Right lobe of liver (tissue), 6 donors: Measurements from ENCODE around the gene FLNB. TPM values are rescaled to one million over a fixed set of nuclear protein-coding genes. Genes with fewer than 3 reads are reported as not detected.

Experiments used
- ATAC-seq, 4 donors: fragments of 200-7000 bp; cut with Tn5 transposase; one replicate each; pipeline ENCODE4 v1.9.1; 2020; ENCODE audit warnings: mild to moderate bottlenecking in 4 of 4, moderate library complexity in 4 of 4
- DNase-seq, 3 donors: peaks; one replicate each; pipeline ENCODE4 v3.0.0-alpha.2; 2020
- H3K27ac ChIP-seq, 3 donors: fragments of 200-600 bp; one replicate each; pipeline ENCODE4 v1.8.0; 2022
- H3K27me3 ChIP-seq, 2 donors: fragments of 200-600 bp; one replicate each; pipeline ENCODE4 v1.8.0; 2022
- H3K36me3 ChIP-seq, 4 donors: fragments of 200-600 bp; sonication (generic) in 1 of 4; one replicate each; pipeline versions ENCODE4 v1.5.1 to v1.8.0; 2017 to 2022; ENCODE audit warnings: control low read depth in 1 of 4
- H3K4me1 ChIP-seq, 4 donors: fragments of 200-600 bp; sonication (generic) in 1 of 4; one replicate each; pipeline versions ENCODE4 v1.5.1 to v1.8.0; 2017 to 2022; ENCODE audit warnings: control low read depth in 1 of 4
- H3K4me3 ChIP-seq, 3 donors: fragments of 200-600 bp; one replicate each; pipeline ENCODE4 v1.8.0; 2022
- H3K9me3 ChIP-seq, 4 donors: fragments of 200-600 bp; sonication (generic) in 1 of 4; one replicate each; pipeline versions ENCODE4 v1.5.1 to v1.8.0; 2017 to 2022; ENCODE audit warnings: control low read depth in 1 of 4
- CTCF ChIP-seq, 4 donors: fragments of 200-600 bp in 3 of 4; fragments of 450-650 bp in 1 of 4; IDR thresholded peaks; one replicate each; pipeline versions ENCODE4 v1.5.1 to v1.8.0; 2016 to 2022; ENCODE audit warnings: antibody characterized with exemption in 4 of 4, mild to moderate bottlenecking in 2 of 4
- POLR2A ChIP-seq: fragments of 450-650 bp; IDR thresholded peaks from one replicate; pipeline ENCODE4 v1.6.1; 2017; ENCODE audit warnings: antibody characterized with exemption, mild to moderate bottlenecking
- WGBS: methylation state at CpG from one replicate; pipeline ENCODE4 v1.1.6; 2018; ENCODE audit warnings: low coverage, low lambda C conversion rate; ENCODE audit not compliant: insufficient coverage; ENCODE audit errors: missing lambda C conversion rate; 5-methylcytosine and 5-hydroxymethylcytosine counted together
- intact Hi-C, 2 donors: fragments of 100-400 bp; cut with DNase I; formaldehyde crosslinking; loops; one replicate each; pipeline versions ENCODE4 v1.11.2 to v1.14.1; 2022
- total RNA-seq, 6 experiments: library from RNA; depleted of rRNA in 2 of 6; stranded (reverse); fragments of >200 nt in 2 of 6; fragmentation: NEBNext Ultra II Directional in 3 of 6; extraction: Animal tissue kit (Norgen Biotek cat#: 25700) in 3 of 6; gene quantifications; one replicate each; pipeline versions ENCODE4 v1.1.0 to v1.2.4, GENCODE V29; 2016 to 2023
- donor health status: DM: no; HTN: yes; CAD: no.
- donor health status: DM: no; HTN: no; CAD: no.
- donor health status: DM: no; HTN: no; CAD: no.
- donor health status: DM: no; HTN: yes; CAD: no.
- donor health status: DM: no; HTN: yes; CAD: no.

FLNB gene
- total RNA-seq, 6 experiments from 2014 or later, result 48.4 to 109 (median 97.8) TPM

- peak overlapping the region in 1 of 3 donors; percentile 98 for H3K27ac ChIP-seq
- intact Hi-C loops, result loop anchor here (10.0 kb wide), 1 partner anchor 166 kb away; the partner anchor contains the start of gene FLNB (in 2 of the 2)
- 69% methylated on average over 5 of the region's 11 CpGs for WGBS
Observed at GRCh38 chr3:58170376-58170775, 162.2 kb downstream of the FLNB start.

GRCh38 chr3:58171126-58171525 lies 162.9 kb downstream of the FLNB start:
- ATAC-seq (no peak), DNase-seq (no peak)
- Histone ChIP-seq H3K4me1 (peaks cover 3 to 69% (median 32%) of the 10 kb centered on the region in 4 donors), H3K27me3 (no peaks in the 10 kb centered on the region), H3K4me3 (no peak overlapping the region), H3K9me3 (no peaks in the 10 kb centered on the region), H3K27ac (peak overlapping the region in 1 of 3 donors; percentile 98), H3K36me3 (peaks cover 0 to 13% (median 9%) of the 10 kb centered on the region in 4 donors)
- WGBS, result 84% methylated on average over 7 of the region's 9 CpGs
- intact Hi-C loops, result loop anchor here (10.0 kb wide), 1 partner anchor 166 kb away; the partner anchor contains the start of gene FLNB (in 2 of the 2)
- TF ChIP-seq POLR2A (no peak), CTCF (IDR thresholded peaks at IDR 0.05) (no peak)

More at GRCh38 chr3:58170376-58170775, 162.2 kb downstream of the FLNB start:
- Histone ChIP-seq H3K4me3 (no peak overlapping the region), H3K36me3 (peaks cover 0 to 13% (median 9%) of the 10 kb centered on the region in 4 donors), H3K4me1 (peaks cover under 1 to 69% (median 26%) of the 10 kb centered on the region in 4 donors), H3K9me3 (no peaks in the 10 kb centered on the region), H3K27me3 (no peaks in the 10 kb centered on the region)
- DNase-seq (no peak), ATAC-seq (no peak)
- no peak for TF ChIP-seq CTCF (IDR thresholded peaks at IDR 0.05)
- TF ChIP-seq POLR2A, result no peak

- peak in 2 of 4 donors; percentile 2 to 6 for ATAC-seq
- peak overlapping the region; percentile 56 to 90 (median 57) for H3K27ac ChIP-seq
Observed at GRCh38 chr3:58173029-58173668, 164.9 kb downstream of the FLNB start.

More at GRCh38 chr3:58173029-58173668, 164.9 kb downstream of the FLNB start:
- H3K27me3 ChIP-seq, result no peaks in the 10 kb centered on the region
- DNase-seq, result peak in 1 of 3 donors; percentile 42
- no peak for TF ChIP-seq POLR2A
- no peak for TF ChIP-seq CTCF (IDR thresholded peaks at IDR 0.05)
- peaks cover 0 to 13% (median 9%) of the 10 kb centered on the region in 4 donors for H3K36me3 ChIP-seq
- intact Hi-C loops, result loop anchor here (10.0 kb wide), 1 partner anchor 168 kb away; the partner anchor contains the start of gene FLNB (in 2 of the 2)
- peaks cover 3 to 73% (median 31%) of the 10 kb centered on the region in 4 donors for H3K4me1 ChIP-seq
- no peak overlapping the region for H3K4me3 ChIP-seq
- H3K9me3 ChIP-seq, result no peaks in the 10 kb centered on the region
- 58% methylated on average over 9 of the region's 14 CpGs for WGBS
